Fibroblast of skin of back (primary cell): ENCODE data around the gene UBL3.

Experiments
- DNase-seq: peaks from one replicate; pipeline ENCODE4 v3.0.0-alpha.2; 2013

UBL3 gene

DNA sequence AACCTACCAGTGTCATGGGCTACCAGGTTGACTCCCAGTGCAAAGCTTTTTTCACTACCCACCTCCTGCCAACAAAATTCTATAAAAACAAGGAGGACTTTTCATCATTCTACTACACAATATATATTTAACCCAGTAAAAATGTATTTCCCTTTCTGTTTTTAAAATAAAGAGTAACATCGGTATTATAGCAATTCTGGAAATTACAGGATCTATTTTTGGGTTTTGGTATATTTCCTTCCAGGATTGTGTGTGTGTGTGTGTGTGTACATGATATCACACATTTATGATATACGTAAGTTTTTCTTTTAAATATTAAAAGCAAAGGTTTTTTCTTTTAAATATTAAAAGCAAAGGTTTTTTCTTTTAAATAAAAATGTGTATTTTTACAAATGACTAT lies 6.0 kb upstream of the UBL3 start:
- no peak for DNase-seq

GRCh38 chr13:29855784-29856183 lies 5.4 kb upstream of the UBL3 start:
- DNase-seq, result no peak

DNA sequence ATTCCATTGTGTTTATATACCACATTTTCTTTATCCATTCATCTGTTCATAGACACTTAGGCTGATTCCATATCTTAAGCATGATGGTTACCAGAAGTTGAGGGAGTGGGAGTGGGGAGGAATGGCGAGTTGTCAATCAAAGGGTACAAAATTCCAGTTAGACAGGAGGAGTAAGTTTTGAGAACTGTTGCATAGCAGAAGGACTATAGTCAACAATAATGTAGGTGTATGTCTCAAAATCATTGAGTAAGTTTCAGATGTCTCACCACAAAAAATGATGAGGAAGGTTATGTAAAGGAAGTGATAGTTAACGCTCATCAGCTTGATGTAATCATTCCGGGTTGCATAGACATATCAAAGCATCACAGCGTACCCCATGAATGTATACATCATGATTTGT lies 4.6 kb upstream of the UBL3 start:
- DNase-seq, result no peak

DNA sequence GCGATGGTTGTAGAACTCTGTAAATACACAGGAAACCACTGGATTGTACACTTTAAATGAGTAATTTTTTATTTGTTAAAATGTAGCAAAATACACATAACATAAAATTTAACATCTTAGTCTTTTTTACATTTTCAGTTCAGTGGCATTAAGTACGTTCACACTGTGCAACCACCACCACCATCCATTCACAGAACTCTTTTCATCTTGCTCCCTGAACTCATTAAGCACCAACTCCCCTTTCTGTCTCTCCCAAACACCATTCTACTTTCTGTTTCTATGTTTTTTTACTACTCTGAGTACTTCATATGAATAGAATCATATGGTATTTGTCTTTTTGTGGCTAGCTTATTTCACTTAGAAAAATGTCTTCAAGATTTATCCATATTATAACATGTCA lies 2.7 kb upstream of the UBL3 start:
- no peak for DNase-seq

DNA sequence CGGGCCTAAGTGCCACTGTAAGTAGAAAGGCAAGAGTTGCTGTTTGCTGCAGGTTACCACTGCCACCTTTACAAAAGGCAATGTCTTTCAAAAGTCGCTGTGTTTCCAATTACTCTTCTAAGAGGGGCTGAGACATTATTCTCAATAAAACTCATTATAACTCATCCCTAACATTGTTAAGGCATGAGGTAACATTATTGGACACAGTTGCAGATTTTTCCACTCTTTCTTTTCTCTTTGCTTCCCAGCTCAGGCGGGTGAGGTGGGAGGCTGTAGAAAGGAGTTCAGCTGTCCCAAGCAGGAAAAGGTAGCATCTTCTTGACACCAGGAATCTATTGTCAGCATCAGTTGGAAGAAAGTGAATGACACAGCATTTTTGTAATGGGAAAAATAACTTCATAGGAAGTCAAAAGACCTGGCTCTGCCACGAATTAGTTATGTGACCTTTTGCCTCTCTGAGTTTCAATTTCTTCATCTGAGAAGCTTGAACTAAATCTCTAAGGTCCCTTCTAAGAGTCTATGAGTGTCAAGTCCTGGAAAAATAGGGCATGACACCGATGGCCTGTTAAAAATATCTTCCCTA lies 2.1 kb upstream of the UBL3 start:
- peak; percentile 52 for DNase-seq

DNA sequence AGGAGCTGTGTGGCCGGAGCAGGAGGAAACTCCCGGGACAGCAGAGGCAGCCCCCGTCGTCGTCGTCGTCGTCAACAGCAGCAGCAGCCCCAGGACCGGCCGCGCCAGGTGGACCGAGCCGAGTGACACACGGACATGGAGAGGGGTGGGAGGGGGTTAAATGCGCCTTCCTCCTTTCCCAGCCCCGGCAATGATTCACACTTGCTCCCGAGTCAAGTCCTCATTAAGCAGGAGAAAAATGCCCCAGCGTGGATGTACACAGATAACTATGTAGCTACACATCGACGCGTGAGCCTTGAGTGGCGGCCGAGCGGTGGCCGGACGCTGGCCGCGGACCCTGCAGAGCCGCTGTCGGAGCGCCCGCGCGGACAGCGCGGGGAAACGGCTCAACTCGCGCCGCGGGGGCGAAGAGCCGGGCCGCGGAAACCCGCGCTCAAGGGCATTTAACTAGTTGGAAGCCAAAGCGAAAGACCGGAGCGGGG lies 645 bp downstream of the UBL3 start:
- peak; percentile 74 for DNase-seq

DNA sequence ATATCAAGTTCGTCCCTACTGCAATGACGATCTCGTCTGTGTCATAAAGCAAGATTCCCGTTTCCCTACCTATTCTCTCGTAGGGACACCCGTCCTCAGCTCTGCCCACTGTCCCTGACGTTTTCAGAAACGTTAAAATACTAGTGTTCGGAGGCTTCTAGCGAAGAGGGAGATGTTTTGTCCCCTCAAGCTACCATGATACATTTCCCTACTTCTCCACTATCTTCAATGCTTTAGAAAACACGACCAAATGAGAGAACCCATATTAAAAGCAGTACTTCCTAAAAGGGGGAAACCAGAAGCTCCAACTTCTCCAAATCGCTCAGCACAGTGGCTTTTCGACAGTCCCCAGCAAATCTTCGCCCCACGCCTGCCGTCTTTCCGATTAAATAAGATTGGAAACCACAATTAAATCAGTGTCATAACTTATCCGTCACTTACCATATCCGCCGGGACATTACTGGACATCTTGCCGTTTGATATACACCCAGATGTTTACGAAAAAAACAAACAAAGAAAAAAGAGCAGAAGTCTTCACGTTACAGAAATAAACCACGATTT lies 1.3 kb downstream of the UBL3 start:
- peak; percentile 42 for DNase-seq

DNA sequence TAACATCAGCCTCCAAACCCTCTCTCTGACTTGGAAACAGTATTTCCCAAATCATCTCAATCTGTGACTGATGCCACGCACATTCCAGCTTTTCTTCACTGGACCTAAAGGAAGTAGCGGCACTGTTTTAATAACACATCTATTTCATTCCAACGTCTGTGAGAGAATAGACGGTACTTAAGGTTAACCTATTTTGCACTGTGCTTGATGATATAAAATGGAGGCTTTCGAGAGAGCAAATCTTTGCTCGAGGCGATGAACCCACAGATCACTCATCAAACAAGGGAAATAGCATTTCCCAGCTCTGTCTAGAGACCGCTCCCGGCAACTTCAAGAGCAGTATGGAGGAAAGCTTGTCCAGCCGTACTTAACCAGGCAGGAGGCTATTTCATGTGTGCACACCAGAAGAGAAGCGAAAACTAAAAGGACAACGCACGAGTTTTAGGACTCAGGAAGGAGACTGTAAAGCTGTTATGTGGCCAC lies 2.9 kb downstream of the UBL3 start:
- peak; percentile 61 for DNase-seq

GRCh38 chr13:29846475-29847256 lies 3.8 kb downstream of the UBL3 start:
- DNase-seq, result no peak

DNA sequence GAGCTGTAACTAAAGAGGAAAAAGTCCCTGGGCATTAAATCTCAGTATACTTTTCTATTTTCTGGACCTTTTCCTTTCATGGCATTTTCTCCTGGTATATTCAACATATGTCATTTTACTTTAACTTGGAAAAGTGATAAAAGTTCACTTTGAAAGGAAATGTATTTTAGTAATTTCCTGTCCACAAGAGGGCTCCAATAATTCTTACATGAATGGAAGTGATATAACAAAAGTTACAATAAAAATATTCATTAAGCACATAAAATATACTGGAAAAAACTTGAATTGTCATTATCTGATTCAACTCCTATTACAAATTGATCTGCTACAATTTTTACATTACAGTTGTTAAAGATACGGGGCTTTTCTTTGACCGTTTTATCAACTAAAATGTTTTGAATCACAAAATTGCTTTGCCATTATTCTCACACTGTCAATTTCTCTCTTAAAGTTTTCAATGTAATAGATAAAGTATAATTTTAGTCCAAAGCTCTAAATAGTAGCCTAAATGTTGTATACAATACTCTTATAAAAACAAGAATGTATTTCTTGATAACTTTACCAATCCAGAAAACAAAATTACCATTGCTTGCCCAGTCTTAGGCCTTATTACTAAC lies 4.9 kb downstream of the UBL3 start:
- DNase-seq, result peak; percentile 39

GRCh38 chr13:29844441-29844840 lies 6.0 kb downstream of the UBL3 start:
- DNase-seq, result peak; percentile 67

DNA sequence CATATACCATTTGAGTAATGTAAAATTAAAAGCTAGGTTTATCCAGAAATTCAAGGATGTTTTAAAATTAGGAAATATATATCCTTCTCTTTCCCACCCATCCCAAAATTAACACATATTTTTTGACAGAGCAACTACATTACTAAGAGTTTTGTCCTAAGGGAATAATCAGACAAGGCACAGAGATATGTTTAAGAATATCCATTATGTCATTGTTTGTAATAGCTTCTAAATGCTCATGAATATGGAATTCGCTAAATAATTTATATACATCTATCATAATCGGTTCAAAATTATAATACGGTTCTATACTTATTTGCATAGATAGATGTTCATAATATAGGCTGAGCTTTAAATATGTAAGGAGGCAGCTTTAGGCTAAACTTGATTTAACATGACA lies 9.8 kb downstream of the UBL3 start:
- peak; percentile 28 for DNase-seq

- DNase-seq, result no peak
These were observed 14.9 kb downstream of the UBL3 start for GRCh38 chr13:29835280-29836061.

- no peak for DNase-seq
These were observed 17.6 kb downstream of the UBL3 start for GRCh38 chr13:29832761-29833298.

DNA sequence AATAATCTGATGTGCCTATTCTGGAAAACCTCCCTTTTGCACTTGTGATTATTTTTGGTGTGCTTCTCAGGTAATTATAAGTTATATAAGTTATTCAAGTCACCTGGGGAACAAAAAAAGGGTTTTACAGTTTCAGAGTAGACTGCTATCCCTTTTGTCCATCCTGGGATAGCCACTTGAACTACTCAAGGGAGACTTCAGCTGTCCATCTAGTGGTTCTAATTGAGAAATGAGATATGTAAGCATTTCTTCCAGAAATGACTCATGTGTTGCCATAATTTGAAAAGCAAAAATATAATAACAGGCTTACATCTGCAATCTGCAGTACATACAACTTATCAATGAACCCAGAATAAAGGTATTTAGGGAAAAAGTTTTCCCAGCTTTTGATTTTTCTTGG lies 20.4 kb downstream of the UBL3 start:
- no peak for DNase-seq

- no peak for DNase-seq
These were observed 31.3 kb downstream of the UBL3 start for GRCh38 chr13:29819143-29819542.

DNA sequence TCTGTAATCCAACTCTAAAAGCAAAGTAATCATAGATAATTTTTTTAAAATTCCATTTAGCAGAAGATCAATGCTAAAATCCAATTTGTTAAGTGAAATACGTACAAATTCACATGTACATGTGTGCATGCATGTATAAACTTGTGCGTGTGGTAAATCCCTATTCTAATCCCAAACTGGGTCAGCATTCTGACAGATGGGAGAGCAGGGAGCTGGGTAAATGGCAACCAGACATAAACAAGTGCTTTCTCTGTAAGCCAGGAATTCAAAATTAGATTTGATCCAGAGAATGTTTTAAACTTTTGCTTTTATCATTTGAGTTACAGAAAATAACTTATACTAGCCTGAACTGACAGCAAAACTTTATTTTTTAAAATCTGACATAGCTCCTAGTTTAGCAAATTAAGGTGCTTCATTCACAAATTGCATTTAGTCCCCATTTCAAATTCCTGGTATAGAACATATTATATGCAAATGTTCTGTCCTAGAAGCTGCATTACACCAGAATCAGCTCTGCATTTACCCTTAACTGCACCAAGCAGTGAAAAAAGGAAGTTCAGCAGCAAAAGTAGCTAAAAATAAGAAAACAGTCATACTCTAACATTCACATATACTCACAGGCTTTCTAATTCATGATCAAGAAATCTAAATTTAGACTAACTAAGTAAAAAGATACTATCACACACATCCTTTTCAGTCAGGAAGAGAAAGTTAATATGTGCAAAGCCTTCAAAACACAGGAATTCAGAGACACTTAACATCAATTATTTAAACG lies 32.6 kb downstream of the UBL3 start:
- DNase-seq, result peak; percentile 35

GRCh38 chr13:29816715-29817114 lies 33.7 kb downstream of the UBL3 start:
- no peak for DNase-seq

- DNase-seq, result no peak
These were observed 35.1 kb downstream of the UBL3 start for GRCh38 chr13:29815336-29815735.

DNA sequence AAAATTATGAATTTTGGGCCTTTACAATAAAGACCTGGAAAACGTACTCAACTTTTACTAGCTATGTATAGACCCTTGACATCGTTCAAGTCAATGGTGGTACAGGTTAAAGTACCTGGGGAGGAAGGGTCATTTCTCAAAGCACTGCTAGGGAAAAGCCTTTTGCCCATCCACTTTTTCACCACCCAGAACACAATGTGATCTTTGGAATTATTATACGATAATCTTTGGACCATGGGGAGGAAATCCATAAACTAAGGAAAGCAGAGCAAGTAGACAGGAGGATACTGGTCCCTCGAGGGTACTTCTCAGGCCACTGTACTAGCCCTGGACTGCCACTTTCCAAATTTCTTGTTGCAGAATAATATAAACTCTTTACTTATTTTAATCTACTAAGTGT lies 39.5 kb downstream of the UBL3 start:
- no peak for DNase-seq

DNA sequence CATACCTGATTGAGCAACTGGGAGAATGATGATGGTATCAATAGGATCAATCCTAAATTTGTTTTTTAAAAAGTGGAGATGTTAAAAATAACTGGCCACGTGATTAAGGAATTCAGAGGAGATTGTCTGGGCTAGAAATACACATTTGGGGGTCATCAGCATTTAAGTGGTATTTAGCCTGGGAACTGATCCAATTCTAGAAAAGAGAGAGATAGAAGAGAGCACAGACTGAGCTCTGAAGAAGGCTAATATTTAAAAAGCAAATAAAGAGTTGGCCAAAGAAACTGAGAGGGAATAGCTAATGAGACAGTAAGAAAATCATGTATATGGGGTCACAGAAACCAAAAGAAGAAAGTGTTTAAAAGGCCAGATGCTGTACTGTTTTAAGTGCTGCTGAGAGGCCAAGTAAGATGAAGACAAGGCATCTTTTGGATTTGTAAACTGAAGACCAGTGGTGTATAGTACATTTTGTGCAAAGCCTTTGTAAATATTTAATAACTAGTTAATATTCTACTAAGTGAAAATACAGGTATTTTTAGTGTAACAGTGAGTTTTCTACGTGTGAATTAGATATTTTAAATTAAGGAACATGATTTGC lies 40.2 kb downstream of the UBL3 start:
- DNase-seq, result peak; percentile 33
